HS-5 (cell line): ENCODE results near the gene WNT2.

Experiments used
- DNase-seq: peaks from one replicate; pipeline ENCODE4 v3.0.0-alpha.2; 2012; ENCODE audit warnings: low read depth

WNT2 gene

DNA sequence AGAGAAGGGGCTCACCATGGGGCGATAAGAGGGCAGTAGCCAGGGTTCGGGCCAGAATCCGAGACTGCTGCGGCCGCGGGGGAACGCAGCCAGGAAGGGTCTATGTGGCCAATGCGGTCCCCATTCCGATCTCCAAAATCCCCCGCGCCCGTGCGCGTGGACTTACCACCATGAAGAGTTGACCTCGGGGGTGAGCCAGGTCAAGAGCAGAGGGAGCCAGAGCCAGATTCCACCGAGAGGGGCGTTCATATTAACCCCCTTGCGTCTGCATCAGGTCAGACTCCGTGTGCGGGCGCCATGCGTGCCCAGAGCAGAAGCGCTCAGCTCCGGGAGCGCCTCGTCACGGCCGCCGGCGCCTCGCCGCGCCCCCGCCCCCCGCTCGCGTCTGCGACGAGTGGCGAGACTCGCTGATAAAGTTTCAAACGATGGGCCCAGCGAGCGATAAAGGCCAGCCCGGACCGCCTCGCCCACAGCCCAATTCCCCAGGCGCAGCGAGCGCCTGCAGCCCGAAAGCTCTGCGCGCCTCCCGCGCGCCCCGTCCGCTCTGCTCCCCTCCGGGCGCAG lies at the start of gene WNT2:
Gene WNT2, minus strand, starts transcription at position 318 of the 564 bp plus-strand sequence. Its CDS starts 69 bp downstream, at position 249.
- DNase-seq: no peak

DNA sequence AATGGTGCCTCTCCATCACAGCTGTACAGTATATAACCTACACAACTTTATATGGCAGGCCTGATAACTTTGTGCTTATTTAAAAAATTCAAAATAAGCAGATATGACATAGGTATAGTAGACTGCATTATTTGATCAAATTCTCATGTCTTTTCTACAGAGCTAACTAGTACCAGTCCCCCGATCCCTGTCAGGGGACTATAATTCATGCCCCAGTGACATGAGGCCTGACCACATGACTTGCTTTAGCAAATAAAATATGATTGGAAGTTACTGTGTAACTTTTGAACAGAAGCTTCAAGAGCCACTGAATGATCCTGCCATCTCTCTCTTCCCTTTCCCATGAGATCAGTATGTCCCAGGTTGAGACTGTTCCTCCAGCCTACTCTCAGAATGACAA lies 49.2 kb upstream of the WNT2 start:
- no peak for DNase-seq

DNA sequence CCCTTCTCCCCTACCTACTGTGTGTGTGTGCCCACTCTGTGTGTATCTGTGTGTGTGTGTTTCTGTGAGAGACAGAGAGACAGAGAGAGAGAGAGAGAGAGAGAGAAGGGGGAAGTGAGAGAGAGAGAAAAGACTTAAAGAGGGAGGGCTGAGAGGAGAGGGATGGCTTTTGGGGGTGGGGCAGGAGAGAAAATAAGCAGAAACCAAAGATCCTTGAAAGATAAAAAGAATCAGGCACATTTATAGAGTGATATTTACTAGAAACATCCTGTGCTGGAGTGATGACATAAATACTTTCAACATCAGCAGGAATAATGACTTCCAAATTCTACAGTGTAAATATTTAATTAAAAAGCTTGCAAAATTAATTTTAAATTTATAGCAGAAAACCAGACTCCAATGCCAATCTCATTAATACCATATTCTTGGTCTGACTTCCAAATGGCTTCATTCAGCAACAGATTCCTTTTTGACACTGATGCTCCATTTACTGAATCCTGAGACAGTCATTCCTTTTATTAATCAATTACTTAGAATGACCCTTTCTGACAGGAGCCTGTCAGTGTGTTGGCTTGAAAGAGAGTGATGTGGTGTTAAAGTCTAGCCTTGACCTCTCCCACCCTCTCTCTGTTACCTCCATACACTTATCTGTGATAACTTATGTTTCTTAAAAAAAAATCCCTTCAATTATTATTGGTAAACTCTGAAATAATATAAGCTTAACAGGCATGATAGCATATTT lies 41.7 kb upstream of the WNT2 start:
- no peak for DNase-seq

DNA sequence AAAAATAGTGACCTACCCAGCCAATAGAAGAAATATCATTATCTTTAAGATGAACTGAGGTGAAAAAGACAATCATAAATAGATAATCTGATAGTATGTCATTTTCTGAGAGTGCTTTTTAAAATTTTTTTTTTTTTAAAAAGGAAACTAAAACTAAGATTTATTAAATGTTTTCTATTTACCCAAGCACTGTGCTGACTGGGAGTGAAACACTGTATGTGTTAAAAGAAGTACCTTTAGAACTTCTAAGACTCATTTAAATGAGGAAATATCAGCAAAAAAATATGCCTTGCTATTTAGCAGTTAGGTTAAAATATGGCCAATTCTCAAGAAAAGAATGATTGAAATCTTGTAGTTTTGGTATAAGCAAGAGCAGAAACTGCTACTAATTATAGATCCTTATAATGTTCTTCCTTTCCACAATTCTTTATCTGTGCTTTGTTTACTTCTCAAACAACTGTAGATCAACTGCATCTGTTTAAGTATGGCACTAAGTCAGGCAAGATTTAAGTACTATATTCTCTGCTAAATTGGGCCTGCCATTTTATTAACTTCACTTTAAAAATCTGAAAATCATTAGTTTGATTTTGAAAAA lies 39.5 kb upstream of the WNT2 start:
- no peak for DNase-seq

DNA sequence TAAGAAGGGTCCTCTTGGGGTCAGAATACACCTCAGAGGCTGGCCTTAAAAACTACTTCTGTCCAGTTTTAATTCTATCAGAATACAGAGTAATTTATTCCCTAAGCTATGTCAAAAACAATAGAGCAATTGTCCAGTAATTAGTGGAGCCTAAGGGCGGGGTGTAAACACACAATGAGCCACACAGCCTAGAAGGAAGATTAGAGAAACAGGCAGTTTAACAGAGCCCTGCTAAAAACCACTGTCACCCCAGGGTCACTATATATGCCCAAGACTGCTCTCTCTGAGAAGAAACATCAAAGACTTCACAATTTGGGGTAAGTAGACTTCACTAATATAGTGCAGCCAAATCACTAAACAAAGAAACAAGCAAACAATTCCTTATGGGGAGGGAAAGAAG lies 27.2 kb upstream of the WNT2 start:
- no peak for DNase-seq

DNA sequence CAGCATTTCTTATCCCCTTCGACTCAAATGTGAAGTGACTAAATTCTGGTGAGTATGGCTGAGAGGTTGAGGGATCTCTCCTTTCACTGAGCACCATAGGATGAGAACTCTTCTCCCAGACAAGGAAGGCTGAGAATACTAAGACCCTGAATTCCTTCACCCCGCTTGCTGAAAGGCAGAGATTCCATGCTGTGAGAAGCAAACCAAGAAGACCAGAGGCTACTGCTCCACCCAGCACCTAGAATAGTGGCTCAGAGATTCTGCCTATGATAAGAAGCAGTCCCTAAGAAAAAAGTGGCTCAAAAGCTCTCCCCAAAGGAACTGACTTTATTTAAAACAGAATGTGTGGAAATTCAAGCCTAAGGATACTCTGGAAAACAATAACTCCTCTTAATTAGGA lies 26.7 kb upstream of the WNT2 start:
- DNase-seq: no peak

DNA sequence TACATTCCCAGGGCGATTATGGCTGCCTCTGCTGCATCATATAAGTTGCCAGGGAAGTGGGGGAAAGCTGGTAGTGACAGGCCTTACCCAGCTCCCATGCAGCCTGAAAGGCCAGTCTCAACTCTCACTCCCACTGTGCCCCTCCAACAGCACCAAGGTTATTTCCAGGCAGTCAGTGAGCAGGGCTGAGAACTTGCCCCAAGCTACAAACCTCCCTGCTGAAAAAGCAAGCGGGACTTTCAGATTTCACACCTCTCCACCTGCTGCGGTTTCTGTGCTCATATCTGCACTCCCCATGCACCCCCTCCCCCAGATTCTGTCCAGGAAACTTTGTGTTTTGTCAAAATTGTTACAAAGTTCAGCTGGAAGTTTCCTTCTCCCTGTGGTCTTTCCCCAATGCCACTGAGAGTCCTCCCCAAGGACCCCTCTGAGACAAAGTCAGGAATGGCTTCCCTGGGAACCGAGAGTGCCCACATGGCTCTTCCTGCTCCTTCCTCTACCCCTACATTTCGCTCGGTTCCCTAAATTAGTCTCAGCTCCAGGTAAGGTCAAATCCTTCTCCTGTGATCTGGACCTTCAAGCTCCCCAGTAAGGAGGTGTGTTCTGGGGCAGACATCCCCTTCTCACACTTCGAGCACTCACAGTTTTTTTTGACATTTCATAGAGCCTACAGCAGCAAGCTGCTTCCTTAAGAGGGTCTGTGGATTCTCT lies 25.3 kb upstream of the WNT2 start:
- DNase-seq: no peak

DNA sequence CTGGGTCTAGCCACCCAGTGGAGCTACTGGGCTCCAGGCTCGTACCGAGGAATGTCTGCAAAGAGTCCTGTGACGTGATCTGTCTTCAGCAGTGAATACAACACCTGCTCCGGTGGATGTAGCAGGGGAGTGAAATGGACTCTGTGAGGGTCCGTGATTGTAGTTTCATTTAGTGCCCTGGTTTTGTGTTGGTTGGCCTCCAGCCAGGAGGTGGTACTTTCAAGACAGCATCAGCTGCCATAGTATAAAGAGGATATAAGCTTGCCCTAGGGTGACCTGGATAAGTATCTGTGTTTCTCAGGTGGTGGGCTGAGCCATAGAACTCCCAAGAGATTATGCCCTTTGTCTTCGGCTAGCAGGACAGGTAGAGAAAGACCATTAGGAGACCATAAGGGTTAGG lies 24.6 kb upstream of the WNT2 start:
- DNase-seq: no peak

DNA sequence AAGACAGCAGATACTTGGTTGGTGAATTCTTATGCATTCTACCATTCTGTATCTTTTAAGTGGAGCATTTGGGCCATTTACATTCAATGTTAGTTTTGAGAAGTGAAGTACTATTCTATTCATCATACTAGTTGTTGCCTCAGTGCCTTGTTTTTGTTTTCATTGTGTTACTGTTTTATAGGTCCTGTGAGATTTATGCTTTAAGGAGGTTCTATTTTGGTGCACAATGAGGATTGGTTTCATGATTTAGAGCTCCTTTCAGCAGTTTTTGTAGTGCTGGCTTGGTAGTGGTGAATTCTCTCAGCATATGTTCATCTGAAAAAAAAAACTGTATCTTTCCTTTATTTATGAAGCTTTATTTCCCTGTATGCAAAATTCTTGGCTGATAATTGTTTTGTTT lies 23.3 kb upstream of the WNT2 start:
- no peak for DNase-seq

DNA sequence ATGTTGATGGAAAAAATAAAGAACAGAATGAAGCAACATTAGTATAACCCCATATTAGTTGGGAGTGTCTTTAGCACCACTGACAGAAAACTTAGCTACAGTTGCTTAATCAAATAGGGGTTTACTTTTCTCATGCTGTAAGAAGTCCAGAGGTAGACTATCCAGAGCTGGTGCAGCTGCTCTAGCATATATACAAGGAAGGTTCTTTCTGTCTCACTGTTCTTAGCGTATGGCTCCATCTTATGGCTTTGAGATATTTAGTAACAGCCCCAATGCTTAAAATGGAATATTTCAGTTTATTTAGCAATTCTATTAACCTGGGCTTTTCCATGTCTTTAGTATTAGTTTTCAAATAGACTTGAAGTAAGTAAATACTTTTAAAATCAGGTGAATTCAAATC lies 15.2 kb upstream of the WNT2 start:
- no peak for DNase-seq

DNA sequence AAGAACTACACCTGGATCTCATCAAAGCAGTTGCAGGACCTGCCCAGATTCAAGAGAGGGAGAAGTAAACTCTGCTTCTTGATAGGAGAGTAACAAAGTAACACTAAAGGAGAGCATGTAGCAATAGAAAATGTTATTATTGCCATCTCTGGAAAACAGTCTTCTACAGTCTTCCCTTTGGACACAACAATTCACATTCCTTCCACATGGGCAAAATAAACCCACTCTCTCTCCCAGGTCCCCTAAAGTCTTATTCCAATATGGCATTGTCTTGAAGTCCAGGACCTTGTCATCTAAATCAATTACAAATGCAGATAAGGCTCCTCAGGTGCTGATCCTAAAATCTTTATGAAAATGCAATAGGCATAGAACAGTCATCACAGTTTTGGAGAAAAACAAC lies 10.3 kb upstream of the WNT2 start:
- DNase-seq: no peak

DNA sequence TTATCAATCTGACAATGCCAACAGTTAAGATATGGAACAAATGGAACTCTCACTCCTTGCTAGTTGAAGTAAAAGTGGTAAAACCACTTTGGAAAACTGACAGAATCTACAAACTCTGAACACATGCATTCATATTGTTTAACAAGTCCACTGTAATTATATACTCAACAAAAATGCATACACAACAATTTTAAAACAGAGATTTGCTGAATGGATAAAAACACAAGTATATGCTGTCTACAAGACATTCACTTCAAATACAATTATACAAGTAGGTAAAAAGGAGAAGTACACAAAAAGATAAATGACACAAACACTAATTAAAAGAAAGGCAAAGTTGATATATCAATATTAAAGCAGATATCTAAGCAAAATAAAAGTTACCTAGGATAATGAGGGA lies 9.2 kb upstream of the WNT2 start:
- DNase-seq: no peak

DNA sequence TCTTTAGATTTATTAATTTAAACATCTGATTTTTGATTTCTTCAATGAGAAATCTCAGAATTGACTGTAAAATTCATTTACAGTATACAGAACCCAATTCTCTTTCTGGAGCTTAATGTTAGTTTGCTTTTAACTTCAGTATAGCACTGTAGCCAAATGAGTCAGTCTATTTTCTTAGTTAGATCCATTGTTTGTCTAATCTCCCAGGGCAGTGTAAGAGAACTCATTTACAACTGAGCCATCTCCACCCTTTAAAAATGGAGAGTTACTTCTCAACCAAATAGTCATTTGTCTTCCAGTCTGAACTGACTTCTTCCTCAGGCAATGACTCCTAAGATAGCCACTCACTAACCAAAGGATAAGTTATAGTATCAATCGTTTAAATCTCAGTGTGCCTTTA lies 3.0 kb upstream of the WNT2 start:
- no peak for DNase-seq

DNA sequence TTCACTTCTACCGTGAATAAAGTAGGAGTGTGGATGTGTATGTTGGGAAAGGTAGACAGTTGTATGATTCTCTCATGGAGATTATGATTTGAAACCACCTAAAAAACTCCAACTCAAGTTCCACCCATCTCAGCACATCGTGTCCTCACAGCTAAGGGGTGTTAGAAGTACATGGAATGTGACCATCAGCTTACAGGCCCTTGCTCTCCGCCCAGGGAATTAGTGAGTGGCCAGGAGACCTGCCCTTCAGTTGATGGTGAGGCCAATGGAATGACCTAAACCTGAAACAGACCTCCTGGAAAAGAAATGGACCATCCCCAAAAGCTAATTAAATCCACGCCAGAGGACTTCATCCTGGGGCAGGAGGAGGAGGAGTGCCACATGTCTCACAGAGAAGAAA lies 2.1 kb upstream of the WNT2 start:
- no peak for DNase-seq

DNA sequence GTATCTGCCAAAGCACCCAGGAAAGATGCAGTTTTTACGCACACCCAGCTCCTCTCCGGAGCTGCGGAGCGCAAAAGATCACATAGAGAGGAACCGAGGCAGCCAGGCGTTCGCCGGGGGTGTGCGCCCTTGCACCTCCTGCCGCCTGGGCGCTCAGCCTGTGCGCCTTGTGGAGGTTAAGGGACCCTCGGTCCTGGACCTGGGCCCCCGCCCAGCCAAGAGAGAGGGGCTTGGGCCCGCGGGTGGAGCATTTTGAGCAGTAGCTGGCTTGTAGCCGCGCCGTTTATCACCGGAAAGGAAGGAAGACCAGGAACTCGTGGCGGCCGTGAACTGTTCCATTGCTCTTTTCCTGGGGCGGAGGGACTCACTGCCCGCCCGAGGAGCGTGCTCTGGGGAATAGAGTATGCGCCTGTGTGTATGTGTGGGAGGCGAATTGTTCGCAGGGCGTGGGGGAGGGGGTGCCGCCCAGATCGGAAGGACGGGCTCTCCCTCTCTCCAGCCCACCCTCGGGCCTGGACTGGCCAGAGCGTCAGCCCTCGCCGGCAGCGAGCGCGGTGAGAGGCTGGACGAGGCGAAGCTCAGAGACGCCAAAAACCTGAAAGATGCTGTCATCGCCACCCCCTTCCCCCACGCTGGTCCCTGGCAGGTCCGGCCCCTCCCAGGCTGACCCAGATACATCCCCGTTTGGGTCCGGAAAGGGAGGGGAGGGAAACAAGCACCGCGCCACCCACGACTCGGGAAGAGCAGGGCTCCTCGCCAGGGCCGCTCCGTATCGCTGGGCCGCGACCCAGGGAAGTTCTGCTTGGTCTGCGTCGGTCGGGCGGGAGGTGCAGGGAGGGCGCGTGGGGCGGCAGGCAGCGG lies 1.2 kb upstream of the WNT2 start:
- no peak for DNase-seq

DNA sequence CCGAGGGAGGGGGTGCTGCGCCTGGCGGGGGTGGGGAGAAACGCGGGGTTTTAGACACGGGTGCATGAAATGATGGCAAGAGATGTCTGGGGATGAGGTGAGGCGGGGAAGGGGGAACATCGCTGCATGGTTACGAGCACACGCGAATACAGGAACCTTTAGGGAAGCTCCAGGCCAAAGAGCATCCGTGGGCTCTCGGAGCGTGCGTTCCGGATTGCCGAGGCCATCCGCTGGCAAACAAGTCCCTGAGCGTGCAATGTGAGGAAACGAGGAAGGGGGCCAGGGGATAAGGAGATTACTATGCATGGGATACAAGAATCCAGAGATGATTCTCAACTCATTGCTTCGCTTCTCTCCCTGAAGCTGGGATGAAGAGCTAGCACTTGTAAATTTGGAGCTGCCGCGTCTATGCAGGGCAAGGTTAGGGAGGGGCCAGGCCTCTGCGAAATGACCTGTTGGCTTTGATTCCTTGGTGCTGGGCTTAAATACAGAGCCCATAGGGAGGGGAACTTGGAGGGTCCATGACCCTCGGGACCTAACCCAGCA lies 520 bp upstream of the WNT2 start:
- peak; percentile 2 for DNase-seq

DNA sequence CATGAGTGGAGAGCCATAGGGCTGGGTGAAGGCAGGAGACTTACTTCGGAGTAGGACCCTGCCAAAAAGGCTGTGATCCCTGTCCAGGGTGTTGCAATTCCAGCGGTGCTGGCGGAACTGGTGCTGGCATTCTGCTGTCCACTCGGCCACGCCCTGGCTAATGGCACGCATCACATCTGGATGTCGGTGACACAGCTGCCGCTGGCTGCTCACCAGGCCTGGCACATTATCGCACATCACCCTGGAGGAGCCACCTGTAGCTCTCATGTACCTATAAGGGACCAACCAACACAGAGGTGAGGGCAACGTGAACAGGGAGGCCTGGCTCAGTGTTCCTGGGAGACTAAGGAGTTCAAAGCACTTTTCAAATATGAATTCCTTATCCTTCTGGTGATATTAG lies 2.3 kb downstream of the WNT2 start:
- no peak for DNase-seq

DNA sequence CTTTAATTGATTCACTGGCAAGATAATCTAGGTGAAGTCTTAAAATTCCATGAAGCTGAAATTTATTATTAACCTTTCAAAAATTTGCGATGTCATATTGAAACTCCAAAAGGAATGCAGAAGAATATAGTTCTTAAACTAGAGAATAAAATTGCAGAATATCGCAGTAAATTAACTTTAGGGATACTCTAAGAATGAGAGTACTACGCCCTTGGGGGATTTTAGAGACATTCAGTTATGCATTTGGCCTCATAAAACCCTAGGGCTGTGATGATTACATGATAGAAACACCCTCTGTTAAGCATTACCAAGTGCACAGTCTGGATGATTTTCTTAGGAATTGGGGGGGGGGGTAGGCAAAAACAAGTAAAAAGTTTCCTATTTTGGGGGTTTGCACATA lies 3.7 kb downstream of the WNT2 start:
- no peak for DNase-seq

DNA sequence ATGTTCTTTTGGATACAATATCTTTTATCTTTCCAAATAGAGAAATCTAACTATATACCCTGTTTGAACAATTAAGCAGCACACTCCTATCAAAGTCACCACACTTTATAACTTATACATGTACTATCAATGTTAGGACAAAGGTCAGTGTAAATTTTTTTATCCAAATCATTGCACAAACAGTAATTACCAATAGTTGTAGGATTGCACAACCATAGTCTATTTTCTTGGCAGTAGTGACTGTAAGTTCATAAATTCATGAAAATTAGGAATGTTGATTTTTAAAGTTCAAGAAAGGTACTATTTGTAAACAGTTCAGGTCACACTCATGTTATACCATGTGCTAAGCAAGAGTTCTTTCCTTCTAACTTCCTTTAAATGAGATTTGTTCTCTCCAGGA lies 9.3 kb downstream of the WNT2 start:
- no peak for DNase-seq

DNA sequence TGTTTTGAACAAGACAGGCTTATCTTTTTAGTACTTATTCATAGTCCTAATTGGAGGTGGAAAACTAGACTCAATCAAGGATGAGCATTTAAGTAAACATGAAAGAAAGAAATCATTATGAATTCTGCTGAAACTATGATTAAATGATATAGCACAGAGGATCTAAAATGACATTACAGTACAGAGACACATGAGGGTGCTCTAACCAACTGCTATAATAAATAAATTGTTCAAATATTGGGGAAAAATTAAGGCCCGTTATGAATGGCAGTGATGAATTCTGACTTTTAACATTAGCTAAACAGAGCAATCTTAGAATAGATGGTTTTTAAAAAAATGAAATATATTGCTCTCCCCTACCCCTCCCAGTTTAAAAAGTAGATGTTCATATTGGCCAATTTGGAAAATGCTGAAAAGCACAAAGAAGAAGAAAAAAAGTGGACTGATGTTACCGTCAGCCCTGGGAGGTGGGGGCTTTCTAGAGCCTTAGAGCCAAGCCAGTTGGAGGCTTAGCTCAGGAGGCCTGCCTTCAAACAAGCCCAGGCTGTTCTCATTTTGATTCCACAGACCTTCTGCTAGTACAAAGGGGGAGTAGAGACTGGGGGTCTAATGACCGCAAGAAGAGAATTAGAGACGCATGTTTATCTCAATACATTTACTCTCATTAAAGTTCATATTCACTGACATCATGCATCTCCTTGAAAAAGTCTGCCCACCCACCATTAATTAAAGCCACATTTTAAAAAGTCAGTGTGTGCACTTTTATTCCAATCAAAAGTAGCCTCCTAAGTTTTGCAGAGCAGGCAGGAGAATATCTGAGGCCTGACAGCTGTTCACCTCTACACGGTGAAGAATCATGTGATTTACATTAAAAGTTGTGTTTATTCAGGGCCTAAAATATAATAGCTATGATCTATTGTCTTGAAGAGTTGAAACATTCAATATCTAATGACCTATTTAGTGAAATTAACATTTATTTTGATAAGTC lies 10.0 kb downstream of the WNT2 start:
- no peak for DNase-seq

DNA sequence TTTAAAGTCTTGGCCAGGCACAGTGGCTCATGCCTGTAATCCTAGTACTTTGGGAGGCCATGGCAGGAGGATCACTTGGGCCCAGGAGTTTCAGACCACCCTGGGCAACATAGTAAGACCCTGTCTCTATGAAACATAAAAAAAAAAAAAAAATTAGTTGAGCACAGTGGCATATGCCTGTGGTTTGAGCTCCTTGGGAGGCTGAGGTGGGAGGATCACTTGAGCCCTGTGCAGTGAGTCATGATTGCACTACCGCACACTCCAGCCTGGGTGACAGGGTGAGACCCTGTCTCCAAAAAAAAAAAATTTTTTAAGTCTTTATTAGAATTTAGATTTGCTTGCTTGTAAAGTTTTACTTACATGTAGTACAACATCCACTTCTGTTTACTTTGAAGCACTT lies 14.0 kb downstream of the WNT2 start:
- DNase-seq: no peak
